Nephron progenitor cell (in vitro differentiated cells): ENCODE results near the gene SUSD4.
A peak's percentile ranks its signal among the peaks of the same experiment; 100 is the strongest.

Experiments used
- DNase-seq: peaks from one replicate; pipeline ENCODE4 v3.0.0; 2021
- H3K27ac Mint-ChIP-seq: 2 replicates; pipeline ENCODE4 v1.8.0; 2021; ENCODE audit warnings: mild to moderate bottlenecking, moderate library complexity, mixed read lengths
- H3K27me3 Mint-ChIP-seq: 2 replicates; pipeline ENCODE4 v1.8.0; 2021; ENCODE audit warnings: mild to moderate bottlenecking, low read depth, mixed read lengths; ENCODE audit not compliant: poor library complexity
- H3K36me3 Mint-ChIP-seq: 2 replicates; pipeline ENCODE4 v1.8.0; 2021; ENCODE audit warnings: low read depth, mixed read lengths
- H3K4me1 Mint-ChIP-seq: 2 replicates; pipeline ENCODE4 v1.8.0; 2021; ENCODE audit warnings: mixed read lengths
- H3K4me3 Mint-ChIP-seq: 2 replicates; pipeline ENCODE4 v1.8.0; 2021; ENCODE audit warnings: mild to moderate bottlenecking, moderate library complexity, mixed read lengths
- H3K9me3 Mint-ChIP-seq: 2 replicates; pipeline ENCODE4 v1.8.0; 2021; ENCODE audit warnings: mild to moderate bottlenecking, moderate library complexity, mixed read lengths
- CTCF ChIP-seq: fragments of 200-600 bp; sonication (generic); IDR thresholded peaks from 2 replicates; pipeline ENCODE4 v1.5.0; 2021; ENCODE audit warnings: antibody characterized with exemption

The SUSD4 gene

GRCh38 chr1:223231011-223231572 lies 132.9 kb downstream of the SUSD4 start:
- TF ChIP-seq CTCF, result no peak
- no peak overlapping the region for H3K4me3 Mint-ChIP-seq
- DNase-seq, result no peak
- H3K36me3 Mint-ChIP-seq, result no peaks in the 10 kb centered on the region
- H3K9me3 Mint-ChIP-seq, result peaks cover 8% of the 10 kb centered on the region
- H3K4me1 Mint-ChIP-seq, result peaks cover 10% of the 10 kb centered on the region
- peaks cover 24% of the 10 kb centered on the region for H3K27me3 Mint-ChIP-seq
- peak overlapping the region; percentile 21 for H3K27ac Mint-ChIP-seq

GRCh38 chr1:223230161-223230881 lies 133.7 kb downstream of the SUSD4 start:
- H3K36me3 Mint-ChIP-seq, result no peaks in the 10 kb centered on the region
- H3K4me1 Mint-ChIP-seq, result peaks cover 10% of the 10 kb centered on the region
- H3K27me3 Mint-ChIP-seq, result peaks cover 28% of the 10 kb centered on the region
- DNase-seq, result no peak
- H3K27ac Mint-ChIP-seq, result peak overlapping the region; percentile 21
- no peak for TF ChIP-seq CTCF
- H3K4me3 Mint-ChIP-seq, result no peak overlapping the region
- H3K9me3 Mint-ChIP-seq, result peaks cover 3% of the 10 kb centered on the region

GRCh38 chr1:223229756-223230155 lies 134.2 kb downstream of the SUSD4 start:
- peaks cover 2% of the 10 kb centered on the region for H3K9me3 Mint-ChIP-seq
- H3K27me3 Mint-ChIP-seq, result peaks cover 28% of the 10 kb centered on the region
- H3K36me3 Mint-ChIP-seq, result no peaks in the 10 kb centered on the region
- peaks cover 10% of the 10 kb centered on the region for H3K4me1 Mint-ChIP-seq
- H3K4me3 Mint-ChIP-seq, result no peak overlapping the region
- H3K27ac Mint-ChIP-seq, result no peak overlapping the region
- DNase-seq, result no peak
- TF ChIP-seq CTCF, result no peak

GRCh38 chr1:223228931-223229528 lies 134.9 kb downstream of the SUSD4 start:
- no peak overlapping the region for H3K27ac Mint-ChIP-seq
- H3K36me3 Mint-ChIP-seq, result no peaks in the 10 kb centered on the region
- H3K4me1 Mint-ChIP-seq, result peaks cover 7% of the 10 kb centered on the region
- no peak for DNase-seq
- H3K4me3 Mint-ChIP-seq, result no peak overlapping the region
- peaks cover 32% of the 10 kb centered on the region for H3K27me3 Mint-ChIP-seq
- no peaks in the 10 kb centered on the region for H3K9me3 Mint-ChIP-seq
- TF ChIP-seq CTCF, result no peak

- H3K4me3 Mint-ChIP-seq, result no peak overlapping the region
- no peak for DNase-seq
- H3K27me3 Mint-ChIP-seq, result peaks cover 32% of the 10 kb centered on the region
- H3K36me3 Mint-ChIP-seq, result no peaks in the 10 kb centered on the region
- H3K4me1 Mint-ChIP-seq, result peaks cover 1% of the 10 kb centered on the region
- no peak overlapping the region for H3K27ac Mint-ChIP-seq
- no peaks in the 10 kb centered on the region for H3K9me3 Mint-ChIP-seq
- no peak for TF ChIP-seq CTCF
Observed at GRCh38 chr1:223228201-223228600, 135.8 kb downstream of the SUSD4 start.
